ENCODE data around the gene CGB2.
"Not testable (repeated sequence)": the region's sequence is repeated elsewhere in the genome, so short reads cannot be mapped to it uniquely, and the experiment has no call there.

DNA sequence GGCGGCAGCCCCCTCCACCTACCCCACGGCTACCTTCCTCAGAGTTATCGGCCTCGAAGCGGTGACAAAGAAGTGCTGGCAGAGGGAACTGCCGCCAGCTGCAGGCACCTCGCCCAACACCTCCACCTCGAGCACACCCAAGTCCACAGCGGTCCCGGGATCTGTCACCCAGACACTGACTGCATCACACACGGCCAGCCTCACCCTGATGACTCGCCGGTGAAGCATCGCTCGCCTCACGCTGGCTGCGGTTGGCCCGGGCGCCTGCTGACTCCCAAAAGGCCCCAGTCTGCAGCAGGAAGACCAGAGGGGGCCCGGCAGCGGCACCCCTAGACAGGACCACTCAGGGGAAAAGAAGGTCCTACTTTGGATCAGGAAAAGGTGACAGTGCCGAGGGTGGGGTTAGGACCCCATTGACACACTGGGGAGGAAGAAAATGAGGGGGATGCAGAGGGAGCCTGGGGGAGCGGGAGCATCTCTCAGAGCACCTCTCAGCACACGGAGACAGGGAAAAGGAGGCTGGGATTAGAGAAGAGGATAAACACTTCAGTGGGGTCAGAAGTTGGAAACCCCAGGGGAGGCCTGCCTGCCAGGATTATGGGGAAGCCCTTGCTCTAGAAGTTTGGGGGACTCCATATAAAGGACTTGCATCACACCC, 18.8 kb downstream of the CGB2 start:
- not testable (repeated sequence) for TF ChIP-seq POLR2AphosphoS5 (IDR thresholded peaks at IDR 0.05)
- TF ChIP-seq, protein P1, sequence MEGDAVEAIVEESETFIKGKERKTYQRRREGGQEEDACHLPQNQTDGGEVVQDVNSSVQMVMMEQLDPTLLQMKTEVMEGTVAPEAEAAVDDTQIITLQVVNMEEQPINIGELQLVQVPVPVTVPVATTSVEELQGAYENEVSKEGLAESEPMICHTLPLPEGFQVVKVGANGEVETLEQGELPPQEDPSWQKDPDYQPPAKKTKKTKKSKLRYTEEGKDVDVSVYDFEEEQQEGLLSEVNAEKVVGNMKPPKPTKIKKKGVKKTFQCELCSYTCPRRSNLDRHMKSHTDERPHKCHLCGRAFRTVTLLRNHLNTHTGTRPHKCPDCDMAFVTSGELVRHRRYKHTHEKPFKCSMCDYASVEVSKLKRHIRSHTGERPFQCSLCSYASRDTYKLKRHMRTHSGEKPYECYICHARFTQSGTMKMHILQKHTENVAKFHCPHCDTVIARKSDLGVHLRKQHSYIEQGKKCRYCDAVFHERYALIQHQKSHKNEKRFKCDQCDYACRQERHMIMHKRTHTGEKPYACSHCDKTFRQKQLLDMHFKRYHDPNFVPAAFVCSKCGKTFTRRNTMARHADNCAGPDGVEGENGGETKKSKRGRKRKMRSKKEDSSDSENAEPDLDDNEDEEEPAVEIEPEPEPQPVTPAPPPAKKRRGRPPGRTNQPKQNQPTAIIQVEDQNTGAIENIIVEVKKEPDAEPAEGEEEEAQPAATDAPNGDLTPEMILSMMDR (IDR thresholded peaks at IDR 0.05): not testable (repeated sequence)

All from esophagus muscularis mucosa (tissue), 3 donors.